HepG2 (cell line): ENCODE results near the gene PSMC5. TPM values are rescaled to one million over a fixed set of nuclear protein-coding genes. Genes with fewer than 3 reads are reported as not detected.
"Not testable (repeated sequence)": the region's sequence is repeated elsewhere in the genome, so short reads cannot be mapped to it uniquely, and the experiment has no call there.

Experiments
- ATAC-seq: fragments of 200-7000 bp; cut with Tn5 transposase; 3 replicates; pipeline ENCODE4 v1.9.1; 2020; ENCODE audit warnings: mild to moderate bottlenecking, moderate library complexity
- BruUV-seq: library from RNA; stranded (reverse); fragments of 400-500 nt; replicated peaks from 2 replicates; lab custom pipeline; 2021; lab: Mats Ljungman, UMichigan
- CTCF ChIA-PET: fragments of 300-600 bp; formaldehyde crosslinking; extraction: SDS; loops from one replicate; lab custom pipeline; 2021; ENCODE audit warnings: low total read pairs, inconsistent platforms, low intra/inter-chr PET ratio; lab: Yijun Ruan, JAX
- POLR2A ChIA-PET: fragments of 350-600 bp; sonication (Branson Sonifier 250); formaldehyde crosslinking; loops from one replicate; lab custom pipeline; 2020; ENCODE audit warnings: antibody characterized with exemption, inconsistent platforms; lab: Yijun Ruan, JAX
- DNase-seq: peaks from one replicate; pipeline ENCODE4 v3.0.0-alpha.2; 2015; ENCODE audit warnings: low spot score
- FAIRE-seq: peaks from 3 replicates; lab custom pipeline; 2011; peaks lifted over from hg19 to GRCh38; lab: Jason Lieb, UNC
- H2AFZ ChIP-seq: one replicate; pipeline ENCODE4 v1.6.1; 2011; ENCODE audit warnings: low read length, inconsistent platforms
- H3K27ac ChIP-seq: fragments of 300-600 bp; 3 replicates; pipeline ENCODE4 v1.8.0; 2011; ENCODE audit warnings: mixed run types, mild to moderate bottlenecking, mixed read lengths, low read length, inconsistent platforms; ENCODE audit not compliant: insufficient read depth; ENCODE audit errors: extremely low read length
- H3K27me3 ChIP-seq, 2 experiments: fragments of 200-600 bp in 1 of 2; 2 replicates in 1 of 2; 3 replicates in 1 of 2; pipeline versions ENCODE4 v1.6.0 to v1.8.0; 2011; ENCODE audit warnings: low read length in 2 of 2, mild to moderate bottlenecking in 2 of 2, moderate library complexity in 2 of 2, inconsistent platforms in 1 of 2; ENCODE audit not compliant: insufficient read depth in 2 of 2, control insufficient read depth in 1 of 2
- H3K36me3 ChIP-seq, 2 experiments: fragments of 200-600 bp in 1 of 2; replicated peaks in 1 of 2; 2 replicates in 1 of 2; 3 replicates in 1 of 2; pipeline versions ENCODE4 v1.5.1 to v1.8.0; 2011; ENCODE audit warnings: low read length in 2 of 2, inconsistent platforms in 1 of 2; ENCODE audit not compliant: insufficient read depth in 2 of 2, control insufficient read depth in 1 of 2
- H3K4me1 ChIP-seq: 2 replicates; pipeline ENCODE4 v1.5.1; 2012; ENCODE audit warnings: low read length, inconsistent platforms; ENCODE audit not compliant: insufficient read depth
- H3K4me2 ChIP-seq: 2 replicates; pipeline ENCODE4 v1.6.0; 2011; ENCODE audit warnings: low read depth, low read length, inconsistent platforms
- H3K4me3 ChIP-seq, 3 experiments: fragments of 200-600 bp in 1 of 3; sonication (generic), shearing (Covaris generic) in 1 of 3; replicated peaks in 1 of 3; 2 replicates each; pipeline ENCODE4 v1.5.1; 2011 to 2016; ENCODE audit warnings: low read length in 3 of 3, inconsistent platforms in 2 of 3, low read depth in 2 of 3, mild to moderate bottlenecking in 2 of 3, control low read depth in 1 of 3, mixed read lengths in 1 of 3; ENCODE audit not compliant: insufficient read depth in 1 of 3
- H3K79me2 ChIP-seq: one replicate; pipeline ENCODE4 v1.6.1; 2011; ENCODE audit warnings: low read length, inconsistent platforms; ENCODE audit not compliant: insufficient read depth
- H3K9ac ChIP-seq: 2 replicates; pipeline ENCODE4 v1.6.0; 2011; ENCODE audit warnings: mild to moderate bottlenecking, low read depth, low read length, inconsistent platforms; ENCODE audit not compliant: insufficient read depth
- H3K9me3 ChIP-seq: 2 replicates; pipeline ENCODE4 v1.5.1; 2012; ENCODE audit warnings: mild to moderate bottlenecking, low read length
- H4K20me1 ChIP-seq: 2 replicates; pipeline ENCODE4 v1.6.0; 2011; ENCODE audit warnings: inconsistent platforms, mild to moderate bottlenecking, low read length, moderate library complexity; ENCODE audit not compliant: insufficient read depth
- NFE2L2 ChIP-seq: fragments of 150-350 bp; IDR thresholded peaks from 2 replicates; pipeline ENCODE4 v1.6.1; 2014; ENCODE audit warnings: low read length
- RBM22 ChIP-seq: fragments of 200-400 bp; formaldehyde crosslinking; optimal IDR thresholded peaks from 2 replicates; pipeline ENCODE3; 2017; ENCODE audit warnings: mild to moderate bottlenecking, low read length, moderate library complexity
- WGBS: methylation state at CpG from one replicate; pipeline ENCODE4 v1.1.6; 2017; ENCODE audit warnings: low lambda C conversion rate; 5-methylcytosine and 5-hydroxymethylcytosine counted together
- in situ Hi-C: cut with HindIII; loops from 2 replicates; pipeline ENCODE4 v1.10.0; 2017; ENCODE audit warnings: low pct_unique_long_range_greater_than_20kb; ENCODE audit not compliant: extremely low pct_ligation_motif_present
- intact Hi-C: fragments of 100-400 bp; cut with micrococcal nuclease; formaldehyde crosslinking; loops from one replicate; pipeline ENCODE4 v1.10.0; 2022; ENCODE audit not compliant: unreplicated experiment
- polyA plus RNA-seq, 8 experiments: library from polyadenylated mRNA; depleted of rRNA in 3 of 8; stranded (reverse) in 7 of 8; unstranded in 1 of 8; fragments of >200 nt; fragmentation: Illumina TruSeq in 4 of 8; extraction: Trizol in 4 of 8; gene quantifications; 2 replicates each; pipeline versions ENCODE4 v1.2.1 to v1.2.3, GENCODE V29; 2011 to 2016; ENCODE audit warnings: low read depth in 4 of 8, missing spikeins in 1 of 8, mixed read lengths in 1 of 8; ENCODE audit not compliant: insufficient read depth in 1 of 8
- total RNA-seq, 5 experiments: library from RNA; depleted of rRNA; stranded (reverse); fragments of >200 nt; fragmentation: Illumina TruSeq; extraction: Trizol; gene quantifications; 2 replicates each; pipeline ENCODE4 v1.2.3, GENCODE V29; 2016; ENCODE audit warnings: low read depth in 1 of 5
- TF ChIP-seq, protein P1 (sequence below), 2 experiments: fragments of 450-650 bp in 1 of 2; sonication (generic) in 1 of 2; formaldehyde crosslinking; IDR thresholded peaks; 2 replicates each; pipeline versions ENCODE4 v1.5.0 to v1.8.0; 2020 to 2022; ENCODE audit warnings: mild to moderate bottlenecking in 1 of 2, missing genetic modification reagents in 1 of 2
- TF ChIP-seq, protein P2 (sequence below): sonication (generic); formaldehyde crosslinking; IDR thresholded peaks from 2 replicates; pipeline ENCODE4 v1.4.0; 2020; ENCODE audit warnings: mild to moderate bottlenecking, missing genetic modification reagents

PSMC5 gene
- total and polyA plus RNA-seq, 2 of the 13 experiments (the other 11 are each of a cell fraction or from before 2014, with no cell fraction given), result 35.3 to 128 TPM

DNA sequence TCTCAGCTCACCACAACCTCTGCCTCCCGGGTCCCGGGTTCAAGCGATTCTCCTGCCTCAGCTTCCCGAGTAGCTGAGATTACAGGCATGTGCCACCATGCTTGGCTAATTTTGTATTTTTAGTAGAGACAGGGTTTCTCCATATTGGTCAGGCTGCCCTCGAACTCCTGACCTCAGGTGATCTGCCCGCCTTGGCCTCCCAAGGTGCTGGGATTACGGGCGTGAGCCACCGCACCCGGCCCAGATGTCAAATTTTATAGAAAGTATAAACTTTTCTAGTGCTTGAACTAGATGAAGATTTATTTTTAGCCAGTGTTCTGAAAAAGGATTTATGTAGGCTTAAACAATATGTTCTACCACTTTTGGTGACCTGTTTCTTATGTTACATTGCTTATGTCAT is 30.9 kb upstream of the PSMC5 start:
- WGBS, result 98% methylated on average over 10 of the region's 10 CpGs
- H4K20me1 ChIP-seq, H2AFZ ChIP-seq, intact Hi-C loops, H3K4me3 ChIP-seq, CTCF ChIA-PET, FAIRE-seq, H3K9ac ChIP-seq, H3K9me3 ChIP-seq, DNase-seq, H3K79me2 ChIP-seq, H3K4me2 ChIP-seq, BruUV-seq, H3K4me1 ChIP-seq, ATAC-seq, H3K27me3 ChIP-seq, in situ Hi-C loops, H3K27ac ChIP-seq: not testable (repeated sequence)
- POLR2A ChIA-PET, result interaction anchor here (0.7 kb wide), 1 partner anchor 23 kb away, joined by 3 read pairs; the partner anchor contains the start of gene CCDC47
- peaks cover 50 to 97% of the 10 kb centered on the region in 2 experiments for H3K36me3 ChIP-seq

GRCh38 chr17:63798572-63799106 is 28.6 kb upstream of the PSMC5 start:
- intact Hi-C loops, result no loop called here
- Histone ChIP-seq H3K79me2 (peaks cover 6% of the 10 kb centered on the region), H2AFZ (no peak overlapping the region), H3K4me3 (no peak overlapping the region), H3K27ac (no peak overlapping the region), H3K36me3 (peaks cover 48 to 97% of the 10 kb centered on the region in 2 experiments), H4K20me1 (peaks cover 4% of the 10 kb centered on the region; the same call in 1 of the 2 replicates), H3K9ac (no peak overlapping the region), H3K4me2 (no peak overlapping the region), H3K27me3 (no peaks in the 10 kb centered on the region), H3K9me3 (no peaks in the 10 kb centered on the region), H3K4me1 (no peaks in the 10 kb centered on the region)
- TF ChIP-seq RBM22, result peak; percentile 13
- TF ChIP-seq, protein P1, sequence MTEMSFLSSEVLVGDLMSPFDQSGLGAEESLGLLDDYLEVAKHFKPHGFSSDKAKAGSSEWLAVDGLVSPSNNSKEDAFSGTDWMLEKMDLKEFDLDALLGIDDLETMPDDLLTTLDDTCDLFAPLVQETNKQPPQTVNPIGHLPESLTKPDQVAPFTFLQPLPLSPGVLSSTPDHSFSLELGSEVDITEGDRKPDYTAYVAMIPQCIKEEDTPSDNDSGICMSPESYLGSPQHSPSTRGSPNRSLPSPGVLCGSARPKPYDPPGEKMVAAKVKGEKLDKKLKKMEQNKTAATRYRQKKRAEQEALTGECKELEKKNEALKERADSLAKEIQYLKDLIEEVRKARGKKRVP (CRISPR knock-in tag; IDR thresholded peaks at IDR 0.05), result no peak
- peak; percentile 56 for TF ChIP-seq NFE2L2
- TF ChIP-seq, protein P2, sequence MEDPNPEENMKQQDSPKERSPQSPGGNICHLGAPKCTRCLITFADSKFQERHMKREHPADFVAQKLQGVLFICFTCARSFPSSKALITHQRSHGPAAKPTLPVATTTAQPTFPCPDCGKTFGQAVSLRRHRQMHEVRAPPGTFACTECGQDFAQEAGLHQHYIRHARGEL, result no peak
- in situ Hi-C loops, result no loop called here
- WGBS, result 85% methylated on average over 3 of the region's 3 CpGs
- DNase-seq (no peak), FAIRE-seq (no peak), ATAC-seq (peak; percentile 51)
- CTCF ChIA-PET, result no interaction called here
- POLR2A ChIA-PET, result interaction anchor here (1.2 to 2.2 kb wide), 2 partner anchors 11 to 25 kb away, joined by 3 to 10 read pairs; partner anchors contain the start of genes CCDC47 and DDX42
- no TSS peak for BruUV-seq
